ENCODE data around the gene TTN.
"Not testable (repeated sequence)": the region's sequence is repeated elsewhere in the genome, so short reads cannot be mapped to it uniquely, and the experiment has no call there.

The TTN gene

DNA sequence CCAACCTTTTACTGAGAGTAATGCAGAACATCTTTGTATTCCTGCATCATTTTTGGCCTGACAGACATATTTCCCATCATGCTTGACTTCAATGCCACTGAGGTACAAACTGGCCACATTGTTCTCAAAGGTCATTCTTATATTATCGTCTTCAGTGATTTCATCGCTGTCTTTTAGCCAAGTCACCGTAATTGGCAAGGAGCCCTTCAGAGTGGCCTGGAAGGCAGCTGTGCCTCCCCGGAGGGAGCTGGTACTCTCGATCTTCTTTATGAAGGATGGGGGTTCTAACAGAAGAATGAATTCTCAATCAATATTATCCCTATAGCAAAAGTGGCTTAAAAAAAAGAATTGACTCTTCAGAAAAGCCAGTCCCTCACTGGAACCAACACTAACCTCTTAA, 75.9 kb downstream of the TTN start:
- no peak for DNase-seq

DNA sequence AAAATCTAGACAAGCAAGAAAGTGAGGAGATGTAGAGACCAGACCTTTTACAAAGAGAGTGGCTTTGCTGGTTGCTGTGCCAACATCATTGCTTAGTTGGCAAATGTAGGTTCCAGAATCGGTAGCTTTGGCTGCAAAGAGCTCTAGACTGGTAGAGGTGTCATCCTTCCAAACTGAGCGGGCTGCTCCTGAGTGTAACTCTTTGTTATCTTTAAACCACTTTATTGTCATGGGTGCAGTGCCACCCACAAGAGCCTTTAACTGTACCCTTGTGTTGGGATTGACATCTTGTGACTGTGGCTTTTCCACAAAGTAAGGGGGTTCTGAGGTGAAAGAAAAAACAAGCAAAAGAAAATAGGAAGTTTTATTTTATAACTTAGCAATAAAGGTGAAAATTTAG, 77.2 kb downstream of the TTN start:
- DNase-seq = no peak

DNA sequence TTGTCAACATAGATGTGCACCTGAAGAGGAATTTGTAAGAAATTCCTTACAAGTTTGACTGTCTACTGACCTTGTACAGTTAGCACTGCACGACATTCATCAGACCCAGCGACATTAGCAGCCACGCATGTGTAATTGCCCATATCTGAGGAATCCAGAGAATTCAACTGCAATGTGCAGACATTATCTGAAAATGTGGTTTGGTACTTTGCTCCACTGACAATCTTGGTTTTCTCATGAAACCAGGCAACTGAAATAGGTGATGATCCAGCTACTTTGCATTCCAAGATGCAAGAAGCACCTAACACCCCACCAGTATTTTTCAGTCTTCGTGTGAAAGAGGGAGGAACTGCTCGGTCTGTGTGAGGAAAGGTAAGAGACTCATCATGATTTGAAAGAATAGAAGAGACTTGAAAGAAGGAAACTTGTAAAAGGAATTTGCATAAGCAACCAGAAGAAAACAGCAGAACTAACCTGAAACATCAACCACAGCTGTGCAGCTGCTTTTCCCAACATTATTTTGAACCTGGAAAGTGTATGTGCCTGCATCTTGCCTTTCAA, 83.4 kb downstream of the TTN start:
- DNase-seq = no peak

DNA sequence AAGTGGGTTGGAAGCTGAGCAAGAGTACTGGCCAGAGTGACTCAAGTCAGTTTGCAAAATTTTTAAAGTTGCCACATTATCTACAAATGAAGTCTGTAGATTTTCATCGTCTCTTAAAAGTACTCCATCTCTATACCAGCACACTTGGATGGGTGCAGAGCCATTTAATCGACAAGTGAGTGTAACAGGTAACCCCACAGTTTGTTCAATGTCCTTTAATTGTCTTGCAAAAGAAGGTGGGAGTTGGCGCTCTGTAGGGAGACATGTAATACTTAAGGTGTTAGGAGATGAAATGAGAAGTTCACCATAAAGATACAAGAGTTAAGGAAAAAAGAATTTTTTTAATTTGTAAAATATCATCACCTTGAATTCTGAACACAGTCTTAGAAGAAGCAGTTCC, 84.9 kb downstream of the TTN start:
- no peak for DNase-seq

DNA sequence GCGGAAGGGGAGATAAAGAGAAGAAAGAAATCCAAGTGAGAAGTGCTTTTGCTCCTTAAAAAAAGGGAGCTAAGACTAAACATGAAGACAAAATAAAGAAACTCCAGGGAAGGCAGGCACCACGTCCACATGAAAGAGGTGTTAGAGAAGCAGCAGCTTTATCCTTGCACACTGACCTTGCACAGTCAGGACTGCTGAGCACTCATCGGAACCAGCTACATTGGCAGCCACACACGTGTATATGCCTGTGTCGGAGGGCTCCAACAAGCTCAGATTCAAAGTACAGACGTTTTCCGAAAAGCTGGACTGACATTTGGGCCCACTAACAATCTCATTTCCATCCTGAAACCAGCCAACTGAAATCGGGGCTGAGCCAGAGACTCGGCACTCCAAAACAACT, 88.2 kb downstream of the TTN start:
- DNase-seq = no peak

DNA sequence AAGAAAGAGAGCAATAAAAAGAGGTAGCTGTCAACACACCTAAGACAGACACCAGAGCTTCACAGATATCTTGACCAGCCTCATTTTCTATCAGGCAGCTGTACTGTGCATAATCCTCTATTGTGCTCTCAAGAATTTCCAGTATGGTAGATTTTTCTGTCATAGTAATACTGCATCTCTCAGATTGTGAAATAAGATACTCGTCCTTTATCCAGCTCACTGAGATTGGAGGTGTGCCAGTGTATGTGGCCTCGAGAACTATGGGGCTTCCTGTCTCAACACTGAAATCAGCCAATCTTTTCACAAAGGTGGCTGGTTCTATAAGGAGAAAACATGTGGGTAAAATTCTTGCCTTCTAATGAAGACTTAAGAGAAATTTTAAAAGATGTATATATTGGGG, 88.9 kb downstream of the TTN start:
- DNase-seq = no peak

DNA sequence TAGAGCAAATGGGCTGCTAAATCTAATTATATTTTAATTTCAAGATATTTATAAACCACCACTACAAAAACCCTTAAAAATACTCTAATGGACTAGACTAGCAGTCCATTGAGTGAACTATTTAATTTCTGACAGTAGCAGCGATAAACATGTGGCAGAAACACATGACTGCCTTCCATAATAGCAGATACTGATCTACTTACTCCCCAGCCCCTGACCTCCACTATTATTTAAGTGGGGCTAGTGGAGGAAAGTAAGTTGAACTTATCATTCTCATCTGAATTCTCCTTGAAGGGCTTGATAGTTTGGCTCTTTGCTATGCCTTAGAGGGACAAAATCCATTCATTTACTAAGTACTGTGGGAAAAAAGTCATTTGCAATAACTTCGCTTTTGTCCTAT, 90.8 kb downstream of the TTN start:
- DNase-seq = no peak

DNA sequence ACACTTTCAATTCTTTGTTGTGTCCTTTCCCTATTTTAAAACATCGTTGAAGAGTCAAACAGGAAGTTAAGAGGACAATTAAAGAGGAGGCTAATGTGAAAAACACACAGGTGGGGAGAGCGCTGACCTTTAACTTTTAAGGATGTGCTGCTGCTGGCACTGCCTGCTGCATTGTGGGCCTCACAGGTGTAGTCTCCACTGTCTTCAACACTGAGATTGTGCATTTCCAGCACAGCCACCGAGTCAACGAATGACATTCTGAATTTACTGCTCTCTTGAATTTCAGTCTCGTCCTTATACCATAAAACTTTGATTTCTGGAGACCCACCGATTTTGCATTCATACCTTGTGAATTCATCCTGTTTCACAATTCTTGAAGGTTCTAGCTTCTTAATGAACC, 91.9 kb downstream of the TTN start:
- DNase-seq = no peak

DNA sequence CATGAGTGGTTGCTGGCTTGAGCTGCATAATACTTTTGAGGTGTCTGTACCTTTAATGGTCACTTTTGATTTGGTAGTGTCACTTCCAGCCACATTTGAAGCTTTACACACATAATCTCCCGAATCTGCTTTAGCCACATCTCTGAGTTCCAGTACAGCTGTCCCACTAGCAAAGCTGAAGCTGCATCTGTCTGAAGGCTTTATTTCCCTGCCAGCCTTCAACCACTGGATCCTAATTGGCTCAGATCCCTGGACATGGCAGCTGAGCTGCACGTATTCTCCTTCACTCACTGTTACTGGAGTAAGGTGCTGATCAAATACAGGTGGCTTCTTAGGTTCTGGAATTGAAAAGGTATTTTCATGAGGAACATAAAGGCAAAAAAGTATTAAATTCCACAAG, 99.7 kb downstream of the TTN start:
- DNase-seq = no peak

DNA sequence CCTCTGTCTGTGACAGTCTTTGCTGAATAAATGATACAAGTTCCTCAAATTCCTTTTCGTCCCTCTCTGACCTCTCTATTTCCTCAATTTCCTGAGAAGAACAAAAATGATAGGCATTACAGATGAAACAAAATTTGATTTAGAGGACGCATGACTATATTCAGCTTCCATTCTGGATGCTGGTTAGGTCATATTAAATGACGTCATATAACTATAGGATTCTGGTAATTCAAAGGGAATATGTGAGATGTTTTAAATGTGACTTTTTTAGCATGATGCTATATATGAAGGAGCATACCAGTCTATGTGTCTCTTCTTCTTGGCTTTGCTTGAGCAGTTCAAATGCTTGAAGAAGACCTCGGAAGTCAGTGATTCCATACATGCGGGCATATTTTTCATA, 102.3 kb downstream of the TTN start:
- DNase-seq = no peak

DNA sequence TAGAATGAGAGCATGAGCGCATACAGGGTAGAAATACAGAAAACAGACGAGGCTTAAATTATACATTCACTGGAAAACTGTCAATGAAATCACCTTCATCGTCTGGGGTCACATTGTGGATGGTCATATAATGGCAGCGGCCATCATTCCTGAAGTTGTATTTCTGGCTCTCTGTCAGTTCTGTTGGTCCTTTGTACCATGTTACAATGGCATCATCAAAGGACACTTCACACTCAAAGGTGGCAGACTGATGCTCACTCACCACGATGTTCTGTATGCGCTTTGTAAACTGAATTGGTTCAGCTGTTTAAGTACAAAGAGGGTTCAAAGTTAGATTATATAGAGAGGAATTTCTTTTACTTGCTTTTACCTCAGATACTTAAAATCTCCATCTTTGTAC, 104.9 kb downstream of the TTN start:
- no peak for DNase-seq

DNA sequence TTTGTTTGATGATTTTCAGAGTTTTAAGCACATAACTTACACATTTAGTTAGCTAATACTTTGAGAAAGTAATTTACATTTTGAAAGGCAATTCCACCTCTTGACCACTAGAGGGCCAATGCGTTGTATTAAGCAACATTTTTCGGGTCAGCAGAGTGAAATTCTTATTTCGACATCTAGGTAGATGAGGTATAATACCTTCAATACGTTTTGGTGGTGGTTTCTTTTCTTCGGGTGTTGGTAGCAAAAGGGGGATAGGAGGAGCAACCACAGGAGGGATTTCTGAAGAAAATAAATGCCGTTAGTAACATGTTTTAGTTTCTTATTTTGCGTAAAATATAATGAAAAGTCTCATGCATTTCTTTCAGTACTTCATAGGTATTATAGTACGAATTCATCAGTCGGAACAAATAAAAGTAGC, 106.3 kb downstream of the TTN start:
- no peak for DNase-seq

DNA sequence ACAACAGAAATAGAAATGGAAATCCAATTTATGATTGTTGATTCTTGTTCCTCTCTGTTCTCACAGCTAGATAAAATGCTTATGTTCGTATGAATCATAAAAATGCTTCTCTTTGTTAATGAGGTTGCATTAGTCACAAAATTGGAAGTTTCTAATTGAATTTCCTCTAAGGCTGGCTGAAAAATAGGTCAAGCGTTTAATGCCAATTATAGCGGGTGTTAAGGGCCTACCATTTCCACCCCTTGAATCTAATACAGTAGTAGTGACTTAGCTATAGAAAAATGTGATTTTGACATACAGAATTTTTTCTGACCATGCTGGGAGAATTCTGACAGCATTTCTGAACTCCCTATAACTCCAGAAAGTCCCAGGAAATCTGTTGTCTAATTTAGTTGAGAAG, 107.1 kb downstream of the TTN start:
- no peak for DNase-seq

DNA sequence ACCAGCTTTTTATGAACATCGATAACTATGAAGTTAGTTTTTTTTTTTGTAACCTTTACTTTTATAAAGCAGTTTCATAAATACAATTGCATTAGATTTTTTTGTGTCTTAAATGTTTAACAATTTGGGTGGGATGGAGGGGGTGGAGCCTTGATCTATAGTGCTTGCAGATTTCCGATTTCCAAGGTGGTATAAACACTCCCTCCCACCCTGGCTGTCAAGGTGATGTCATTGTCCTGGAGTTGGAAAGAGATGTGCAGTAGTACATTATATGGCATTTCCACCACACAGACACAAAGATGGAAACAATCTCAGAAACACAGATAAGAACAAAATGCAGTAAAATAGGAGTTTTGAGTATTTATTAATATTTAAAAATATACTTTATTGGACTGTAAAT, 114.4 kb downstream of the TTN start:
- no peak for DNase-seq

DNA sequence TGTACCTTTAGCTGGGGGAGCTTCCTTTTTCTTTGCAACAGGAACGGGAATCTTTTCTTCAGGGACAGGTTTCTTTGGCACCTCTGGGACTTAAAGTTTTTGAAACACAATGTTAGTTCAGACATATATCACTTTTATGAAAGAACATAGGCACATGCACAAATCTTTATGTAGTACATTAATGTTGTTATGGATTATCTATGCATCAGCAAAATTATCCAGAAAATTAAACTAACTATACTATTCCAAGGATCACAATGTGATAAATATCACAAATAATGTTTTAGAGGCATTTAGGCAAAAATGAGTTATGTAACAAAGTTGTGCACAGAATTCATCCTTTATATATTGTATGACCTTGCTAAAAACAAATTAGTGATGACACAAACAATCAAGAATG, 117.4 kb downstream of the TTN start:
- no peak for DNase-seq

DNA sequence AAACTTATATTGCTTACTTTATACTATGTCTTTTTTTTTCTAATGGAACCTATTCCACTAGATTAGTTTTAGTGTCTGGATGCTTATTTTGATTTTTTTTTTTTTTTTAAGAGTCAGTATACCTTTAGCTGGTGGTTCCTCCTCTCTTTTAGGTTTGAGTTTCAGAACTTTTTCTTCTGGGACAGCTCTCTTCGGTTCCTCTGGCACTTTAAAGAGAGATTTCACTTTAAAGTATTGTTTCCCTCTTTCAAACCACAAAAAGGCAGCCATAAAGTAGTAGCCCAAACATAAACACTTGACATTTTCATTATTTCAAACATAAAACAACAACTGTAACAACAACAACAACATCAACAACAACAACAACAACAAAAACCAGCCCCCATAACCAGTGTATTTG, 123.3 kb downstream of the TTN start:
- DNase-seq = no peak

DNA sequence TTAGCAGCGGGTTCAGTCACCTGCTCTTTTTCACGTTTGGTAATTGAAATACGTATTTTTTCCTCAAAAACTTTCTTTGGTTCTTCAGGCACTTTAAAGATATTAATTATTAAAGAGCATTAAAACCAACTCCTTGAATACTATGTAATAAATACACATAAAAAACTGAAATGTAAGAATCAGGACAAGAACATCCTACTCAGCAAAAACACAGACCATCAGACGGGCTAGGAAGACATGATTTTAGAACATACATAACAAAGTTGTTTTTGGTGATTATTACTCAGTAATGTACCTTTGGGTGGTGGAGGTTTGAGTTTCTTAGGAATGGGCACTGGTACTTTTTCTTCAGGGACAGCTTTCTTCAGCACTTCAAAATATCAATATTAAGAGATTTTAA, 126.1 kb downstream of the TTN start:
- DNase-seq = no peak

DNA sequence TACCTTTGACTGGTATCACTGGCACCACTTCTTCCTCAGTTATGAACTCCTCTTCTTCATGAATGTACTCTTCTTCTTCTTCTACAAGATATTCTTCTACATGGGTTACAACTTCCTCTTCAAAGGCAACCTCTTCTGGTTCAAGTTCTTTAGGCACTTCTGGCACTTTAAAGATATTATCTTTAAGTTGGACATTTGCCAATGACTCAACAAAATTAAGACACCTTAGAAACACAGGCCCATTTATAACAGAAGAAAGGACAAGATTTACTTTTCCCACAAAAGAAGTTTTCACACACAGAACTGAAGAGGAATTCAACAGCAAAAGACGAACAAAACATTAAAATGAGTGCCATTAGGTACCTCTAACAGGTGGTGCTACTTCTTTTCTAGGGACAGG, 127.3 kb downstream of the TTN start:
- no peak for DNase-seq

DNA sequence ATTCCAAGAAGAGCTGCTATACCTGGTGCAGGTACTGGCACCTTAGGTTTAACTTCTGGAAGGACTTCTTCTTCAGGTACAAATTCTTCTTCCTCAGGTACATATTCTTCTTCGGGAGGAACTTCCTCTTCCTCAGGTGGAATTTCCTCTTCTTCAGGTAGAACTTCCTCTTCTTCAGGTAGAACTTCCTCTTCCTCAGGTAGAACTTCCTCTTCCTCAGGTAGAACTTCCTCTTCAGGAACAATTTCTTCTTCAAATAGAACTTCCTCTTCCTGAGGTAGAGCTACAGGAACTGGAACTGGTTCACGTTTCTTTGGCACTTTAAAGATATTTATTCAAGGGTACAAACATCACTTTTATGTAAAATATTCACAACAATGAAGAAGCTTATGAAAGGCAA, 129.6 kb downstream of the TTN start:
- DNase-seq = no peak

DNA sequence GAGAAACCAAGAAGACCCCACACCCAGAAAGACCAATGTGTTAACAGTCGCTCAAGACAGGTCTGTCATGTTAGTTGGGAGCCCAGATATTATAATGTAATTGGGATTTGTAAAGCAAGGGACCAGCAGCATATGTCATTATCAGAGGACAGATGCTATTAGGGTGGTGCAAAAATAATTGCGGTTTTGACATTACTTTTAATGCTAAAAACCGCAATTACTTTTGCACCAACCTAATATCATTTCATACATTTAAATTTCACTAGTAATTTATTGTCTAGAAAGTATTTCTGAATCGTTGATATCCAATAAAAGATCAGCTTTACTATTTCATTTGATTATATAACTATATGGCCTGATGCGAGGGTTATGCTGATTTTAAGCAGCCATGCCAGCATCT, 131.2 kb downstream of the TTN start:
- no peak for DNase-seq

DNA sequence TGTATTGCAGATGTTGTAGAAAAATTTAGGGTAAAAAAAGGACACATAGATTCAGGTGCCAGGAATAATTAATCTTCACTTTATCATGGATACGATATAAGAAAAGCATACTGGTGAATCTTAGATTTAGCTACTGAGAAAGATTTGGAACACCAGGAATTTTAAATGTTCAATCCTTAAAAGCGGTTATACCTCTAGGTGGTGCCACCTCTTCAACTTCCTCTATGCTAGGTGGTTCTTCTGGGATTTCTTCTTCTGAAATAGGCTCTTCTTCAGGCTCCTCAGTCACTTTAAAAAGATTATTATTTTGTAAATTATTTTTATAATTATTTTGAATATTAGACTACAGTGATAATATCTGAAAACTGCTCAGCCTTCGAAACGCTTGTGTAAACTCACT, 133.1 kb downstream of the TTN start:
- no peak for DNase-seq

DNA sequence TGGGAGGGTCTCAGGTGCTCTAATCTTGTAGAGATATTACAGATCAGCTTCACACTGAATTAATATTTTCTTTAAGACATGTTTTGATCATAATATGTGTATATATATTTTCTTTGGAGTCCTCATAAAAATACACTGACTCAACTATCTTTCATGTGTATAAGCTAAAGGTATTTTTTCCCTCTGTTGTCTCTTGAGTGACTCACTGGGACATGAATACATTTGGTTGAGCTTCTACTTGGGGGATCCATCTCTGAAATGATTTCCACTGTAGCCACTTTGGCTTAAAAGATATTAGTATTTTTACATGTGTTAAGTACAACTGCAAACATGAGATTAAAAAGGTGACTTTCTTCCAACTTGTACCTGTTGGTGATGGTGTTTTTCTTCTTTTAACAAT, 140.8 kb downstream of the TTN start:
- DNase-seq = no peak

DNA sequence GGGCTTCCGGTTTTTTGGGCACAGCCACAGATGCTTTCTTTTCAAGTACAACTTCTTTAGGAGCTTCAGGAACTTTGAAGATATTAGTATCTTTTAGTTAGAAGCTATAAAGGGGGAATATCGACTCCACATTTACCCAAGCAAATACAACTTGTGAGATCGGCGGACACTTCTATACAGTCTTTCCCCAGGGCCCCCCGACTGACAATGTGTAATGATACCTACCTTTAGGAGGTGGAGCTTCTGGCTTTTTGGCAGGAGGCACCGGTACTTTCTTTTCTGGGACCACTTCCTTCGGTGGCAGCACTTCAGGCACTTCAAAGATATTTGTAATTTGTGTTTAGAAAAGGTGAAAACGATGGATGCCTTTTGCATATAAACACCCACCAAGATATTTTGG, 148.7 kb downstream of the TTN start:
- not testable (repeated sequence) for DNase-seq

DNA sequence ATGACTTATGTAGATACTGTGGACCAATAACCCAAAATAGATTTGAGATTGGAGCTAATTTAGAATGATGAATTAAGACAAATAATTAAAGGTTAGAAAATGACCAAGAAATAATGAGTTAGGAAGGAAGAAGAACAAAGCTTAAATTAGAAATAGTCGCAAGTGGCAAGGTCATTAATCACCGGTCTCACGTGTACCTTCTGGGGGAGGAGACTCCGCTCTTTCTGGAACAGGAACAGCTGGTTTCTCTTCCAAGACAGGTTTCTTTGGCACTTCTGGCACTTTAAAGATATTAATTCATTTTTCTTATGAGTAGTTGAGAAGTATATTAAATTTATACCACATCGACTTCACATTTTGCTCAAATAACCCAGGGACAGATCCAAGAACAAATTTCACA, 156.7 kb downstream of the TTN start:
- no peak for DNase-seq

DNA sequence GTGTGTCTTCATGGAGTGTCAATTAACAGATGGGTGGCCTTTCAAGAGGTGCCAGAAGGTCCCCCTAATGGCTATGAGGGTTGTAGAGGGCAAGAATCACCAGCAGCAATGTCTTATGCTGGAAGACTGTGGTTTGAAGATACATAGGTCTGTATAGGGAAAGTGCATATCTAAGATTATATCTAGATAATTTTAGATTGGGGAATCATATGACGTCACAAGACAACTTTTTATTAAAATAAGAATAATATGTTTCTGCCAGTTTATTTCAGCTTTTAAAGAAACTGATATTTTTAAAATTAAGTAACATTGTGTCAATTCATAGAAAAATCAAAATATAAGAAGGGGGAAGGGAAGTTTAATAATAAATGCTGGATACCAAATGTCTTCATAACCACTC, 162.3 kb downstream of the TTN start:
- no peak for DNase-seq

DNA sequence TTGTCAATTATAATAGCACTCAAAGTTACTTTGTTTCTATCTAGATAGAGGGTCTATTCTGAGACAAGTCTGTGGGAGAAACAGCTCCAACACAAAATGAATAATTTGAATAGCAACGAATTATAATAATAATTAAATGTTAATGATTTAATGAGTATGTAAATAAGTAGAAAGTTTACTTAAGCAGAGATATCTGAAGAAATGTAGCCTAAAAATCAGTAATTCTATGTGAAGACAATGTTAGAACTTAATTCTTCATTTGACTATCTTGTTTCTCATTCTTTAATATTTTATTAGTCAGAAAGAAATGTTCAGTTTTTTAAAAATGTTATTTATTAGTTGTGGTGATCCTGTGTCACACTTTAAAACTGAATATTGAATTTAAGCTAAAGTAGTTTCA, 165.7 kb downstream of the TTN start:
- DNase-seq = no peak
